ENCODE measurements around the gene HMGA1.

HMGA1 gene

DNA sequence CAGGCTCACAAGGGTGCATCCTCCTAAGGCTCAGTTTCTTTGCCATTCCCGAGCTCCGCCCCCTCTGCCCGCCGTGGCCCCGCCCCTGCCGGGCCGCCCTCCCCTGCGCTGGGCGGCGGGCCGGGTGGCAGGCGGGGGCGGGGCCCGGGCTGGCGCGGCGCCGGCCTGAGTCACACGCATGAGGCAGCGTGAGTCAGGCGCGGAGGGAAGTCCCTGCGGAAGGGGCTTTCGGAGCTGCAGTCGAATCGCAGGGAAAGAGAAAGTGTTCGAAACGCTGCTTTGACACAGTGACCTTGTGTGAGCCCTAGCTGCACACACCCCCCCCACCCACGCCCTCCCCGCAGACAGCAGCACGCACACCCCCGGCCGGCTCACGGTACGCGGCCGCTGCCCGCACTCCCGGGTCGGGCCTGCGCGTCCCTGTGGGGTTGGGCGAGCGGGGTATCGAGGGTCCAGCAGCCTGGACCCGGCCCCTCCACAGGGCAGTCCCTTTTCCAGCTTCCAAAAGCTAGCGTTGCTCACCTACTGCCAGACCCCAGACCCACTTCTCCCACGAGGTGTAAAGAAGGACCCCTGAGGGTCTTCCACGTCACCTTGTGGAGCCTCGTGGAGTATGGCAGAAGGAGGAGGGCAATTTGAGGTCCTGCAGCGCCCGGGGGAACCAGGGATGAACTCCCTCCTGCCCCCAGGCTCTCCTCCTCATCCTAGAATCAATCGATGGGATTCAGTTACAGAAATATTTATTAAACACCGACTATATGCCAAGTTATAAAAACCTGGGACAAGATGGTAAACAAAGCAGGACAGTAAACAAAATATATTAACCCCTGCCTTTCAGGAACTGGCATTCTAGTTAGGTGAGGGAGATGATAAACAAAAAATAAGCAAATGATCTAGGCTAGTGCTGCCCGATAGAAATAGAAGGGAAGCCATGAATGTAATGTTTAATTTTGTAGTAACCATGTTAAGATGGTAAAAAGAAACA, 12.4 kb upstream of the HMGA1 start:
- DNase-seq (ENCODE audit: low read depth), result no peak

GRCh38 chr6:34225551-34225950, 11.1 kb upstream of the HMGA1 start:
- no peak for DNase-seq (ENCODE audit: low read depth)

DNA sequence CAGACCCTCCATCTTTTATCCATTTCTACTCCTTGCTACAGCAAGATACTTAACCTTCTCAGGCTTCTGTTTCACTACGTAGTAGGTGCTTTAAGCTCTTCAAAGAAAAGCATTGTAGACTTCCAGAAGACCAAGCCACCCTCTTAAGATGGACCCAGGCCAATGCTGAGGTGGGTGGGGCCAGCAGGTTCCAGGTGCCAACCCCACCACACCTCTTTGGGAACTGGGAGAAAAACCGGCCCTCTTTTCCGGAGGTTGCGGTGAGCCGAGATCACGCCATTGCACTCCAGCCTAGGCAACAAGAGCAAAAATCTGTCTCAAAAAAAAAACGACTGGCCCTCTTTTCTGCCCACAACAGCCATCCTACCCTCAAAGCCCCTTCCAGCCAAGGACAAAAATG, 10.6 kb upstream of the HMGA1 start:
- DNase-seq (ENCODE audit: low read depth), result no peak

DNA sequence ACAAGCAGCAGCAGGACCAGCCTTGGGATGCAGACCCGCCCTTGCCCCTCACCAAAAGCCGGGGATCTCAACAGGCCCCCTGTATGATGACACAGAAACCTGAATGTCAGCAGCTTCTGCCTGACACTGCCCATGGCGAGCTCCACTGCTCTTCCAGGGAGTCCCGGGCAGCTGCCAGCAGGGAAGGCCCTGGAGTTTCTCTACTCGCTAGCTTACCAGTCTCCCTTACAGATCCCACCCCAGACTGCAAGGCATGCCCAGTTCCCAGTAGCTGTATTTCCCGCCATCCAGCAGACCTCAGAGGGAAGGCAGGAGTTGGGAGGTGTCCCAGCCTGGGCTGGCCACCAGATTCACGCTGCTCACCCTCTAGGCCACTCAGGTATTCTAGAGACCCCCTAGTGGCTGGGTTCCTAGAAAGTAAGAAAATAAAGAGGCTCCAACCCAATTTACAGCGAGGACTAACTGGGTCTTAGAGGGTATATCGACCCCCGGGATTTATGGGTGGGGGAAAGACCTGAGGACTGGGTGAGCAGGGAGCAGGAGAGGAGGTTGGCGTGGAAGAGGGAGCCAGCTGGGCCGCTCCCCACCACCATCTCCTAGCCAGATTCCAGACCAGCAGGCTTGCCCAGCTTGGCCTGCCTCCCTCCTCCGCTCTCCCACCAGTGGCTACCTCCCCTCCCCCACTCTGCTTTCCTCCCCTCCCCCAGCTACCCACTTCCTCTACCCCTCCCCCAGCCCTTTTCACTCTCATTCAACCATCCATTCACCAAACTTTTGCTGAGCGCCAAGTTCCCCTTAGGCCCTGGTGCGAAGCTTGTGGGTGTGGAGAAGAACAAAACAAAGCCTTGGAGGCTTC, 9.7 kb upstream of the HMGA1 start:
- DNase-seq (ENCODE audit: low read depth), result no peak

GRCh38 chr6:34227761-34228421, 8.8 kb upstream of the HMGA1 start:
- no peak for DNase-seq (ENCODE audit: low read depth)

GRCh38 chr6:34229877-34230276, 6.8 kb upstream of the HMGA1 start:
- DNase-seq (ENCODE audit: low read depth), result no peak

GRCh38 chr6:34230653-34231371, 5.9 kb upstream of the HMGA1 start:
- DNase-seq (ENCODE audit: low read depth), result no peak

GRCh38 chr6:34231566-34232336, 4.9 kb upstream of the HMGA1 start:
- no peak for DNase-seq (ENCODE audit: low read depth)

- DNase-seq (ENCODE audit: low read depth), result no peak
Observed at GRCh38 chr6:34232901-34233300, 3.8 kb upstream of the HMGA1 start.

DNA sequence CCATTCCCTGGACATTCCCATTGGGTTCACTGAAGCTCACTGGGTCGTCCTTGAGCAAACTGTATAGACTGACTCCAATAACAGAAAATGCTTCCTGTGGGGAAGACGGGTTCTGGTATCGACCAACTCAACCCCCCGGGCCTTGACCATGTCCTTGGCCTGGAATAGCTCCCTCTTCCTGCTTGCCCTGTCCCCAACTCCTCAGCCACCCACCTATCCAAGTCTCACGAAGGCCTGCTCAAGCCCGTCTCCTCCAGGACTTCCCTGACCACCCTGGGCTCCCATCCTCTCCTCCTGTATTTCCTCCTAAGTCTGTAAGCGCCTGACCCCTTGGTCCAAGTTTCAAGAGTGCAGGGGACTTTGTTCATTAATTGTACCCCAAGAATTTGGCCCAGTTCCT, 2.8 kb upstream of the HMGA1 start:
- no peak for DNase-seq (ENCODE audit: low read depth)

DNA sequence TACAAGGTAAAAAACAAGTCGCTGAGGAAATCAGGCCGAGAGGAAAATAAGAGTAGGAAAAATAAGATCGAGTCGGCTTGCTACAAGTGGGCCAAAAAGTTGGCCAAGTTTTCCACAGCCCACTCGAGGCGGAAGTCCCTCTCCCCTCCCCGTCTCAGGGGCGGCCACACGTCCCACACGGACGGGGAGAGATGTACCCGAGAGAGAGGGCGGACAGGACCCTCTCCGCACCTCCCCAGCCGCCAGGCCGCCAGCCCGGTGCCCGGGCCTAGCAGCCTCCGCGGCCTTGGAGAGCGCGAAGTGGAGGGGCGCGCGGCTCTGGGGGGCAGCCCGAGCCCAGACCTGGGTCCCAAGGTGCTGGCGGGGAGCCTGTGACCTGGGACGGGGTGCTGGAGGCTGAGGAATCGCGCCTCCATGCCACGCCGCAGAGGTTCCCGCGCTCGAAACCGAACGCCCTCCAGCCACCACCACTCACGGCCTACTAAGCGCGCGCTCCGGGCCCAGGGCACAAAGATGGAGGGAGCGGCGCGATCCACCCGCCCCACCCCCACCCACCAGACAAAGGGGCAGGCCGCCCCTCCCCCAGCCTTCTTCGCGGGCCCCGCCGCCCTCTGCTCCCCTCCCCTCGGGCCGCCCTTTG, 1.9 kb upstream of the HMGA1 start:
- no peak for DNase-seq (ENCODE audit: low read depth)

- DNase-seq (ENCODE audit: low read depth), result no peak
Observed at GRCh38 chr6:34235307-34236130, 1.2 kb upstream of the HMGA1 start.

- no peak for DNase-seq (ENCODE audit: low read depth)
Observed at GRCh38 chr6:34236131-34236442, 586 bp upstream of the HMGA1 start.

- no peak for DNase-seq (ENCODE audit: low read depth)
Observed at GRCh38 chr6:34237316-34237721, 646 bp downstream of the HMGA1 start.

GRCh38 chr6:34237722-34238584, 1.3 kb downstream of the HMGA1 start:
- no peak for DNase-seq (ENCODE audit: low read depth)

DNA sequence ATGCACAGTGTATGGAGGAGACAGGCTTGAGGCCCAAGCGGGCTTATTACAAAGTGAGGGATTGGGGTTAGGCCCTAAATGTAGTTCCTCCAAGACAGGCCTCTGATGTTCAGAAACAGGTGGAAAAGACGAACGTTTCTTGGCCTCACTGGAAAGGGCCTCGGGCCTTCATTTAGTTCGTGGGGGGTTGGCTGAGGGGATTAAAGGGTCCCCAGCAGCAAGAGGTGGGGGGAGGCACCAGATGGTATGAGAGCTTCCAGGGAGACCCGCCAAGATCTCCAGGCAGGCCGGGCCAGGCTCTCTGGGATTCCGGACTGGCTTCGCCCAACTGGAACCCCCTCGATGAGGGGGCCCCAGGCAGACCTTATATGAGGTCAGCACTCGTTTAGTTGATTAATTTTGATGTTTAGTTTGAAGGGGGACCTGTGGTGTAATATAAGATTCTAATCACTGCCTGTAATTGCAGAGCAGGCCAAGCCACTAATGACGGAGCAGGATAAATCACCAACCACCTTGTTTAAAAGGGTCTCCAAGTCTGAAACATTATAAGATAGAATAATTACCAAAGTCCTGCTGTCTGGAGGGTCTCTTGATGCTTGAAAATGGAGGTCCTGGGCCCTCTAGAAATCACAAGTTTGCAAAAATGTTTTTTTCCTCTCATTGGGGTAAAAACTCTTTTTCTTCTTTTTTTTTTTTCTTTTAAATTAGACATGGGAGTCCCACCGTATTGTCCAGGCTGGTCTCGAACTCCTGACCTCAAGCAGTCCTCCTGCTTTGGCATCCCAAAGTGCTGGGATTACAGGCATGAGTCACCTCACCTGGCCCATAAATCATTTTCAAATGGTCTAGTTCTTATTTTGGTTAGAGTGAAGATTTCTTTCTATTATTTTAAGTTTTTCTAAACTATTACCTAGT, 2.2 kb downstream of the HMGA1 start:
- DNase-seq (ENCODE audit: low read depth), result no peak

DNA sequence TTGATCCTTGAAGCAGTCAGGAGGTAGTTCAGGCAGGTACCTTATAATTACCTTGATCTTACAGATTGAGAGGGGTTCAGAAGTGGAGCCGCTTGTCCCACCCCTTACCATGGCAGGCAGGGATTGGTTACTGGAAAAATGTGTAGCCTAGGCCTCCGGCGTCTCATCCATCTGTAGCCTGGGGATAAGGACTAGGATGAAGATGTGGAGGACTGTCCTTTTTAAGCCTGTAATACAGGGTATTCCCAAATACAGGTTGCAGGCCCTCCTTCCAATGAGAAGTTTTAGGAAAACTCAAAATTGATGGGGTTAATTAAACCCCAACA, 2.8 kb downstream of the HMGA1 start:
- DNase-seq (ENCODE audit: low read depth), result no peak

DNA sequence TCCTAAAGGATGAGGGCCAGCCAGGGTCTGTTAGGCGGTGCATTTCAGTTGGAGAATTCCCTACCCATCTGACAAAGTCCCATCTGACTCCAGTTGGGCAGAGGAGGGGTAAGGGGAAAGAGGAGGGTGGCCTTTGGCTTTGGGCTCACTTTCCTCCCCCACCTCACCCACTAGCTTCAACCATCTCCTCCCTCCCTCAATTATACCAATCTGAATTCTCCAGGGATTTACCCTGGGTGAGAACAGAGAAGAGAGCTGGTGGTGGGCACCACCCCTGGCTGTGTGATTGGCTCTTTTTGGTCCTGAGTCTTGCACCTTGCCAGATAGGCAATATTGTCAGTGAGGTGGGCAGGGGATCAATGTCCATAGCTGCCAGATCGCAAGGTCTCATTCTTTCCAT, 3.2 kb downstream of the HMGA1 start:
- no peak for DNase-seq (ENCODE audit: low read depth)

Measured in HS-27A (cell line).